Fibroblast of the conjunctiva (primary cell): ENCODE data around the gene FA2H.

Source experiments
- DNase-seq: peaks from one replicate; pipeline ENCODE4 v3.0.0-alpha.2; 2010; ENCODE audit warnings: low read depth

FA2H gene

DNA sequence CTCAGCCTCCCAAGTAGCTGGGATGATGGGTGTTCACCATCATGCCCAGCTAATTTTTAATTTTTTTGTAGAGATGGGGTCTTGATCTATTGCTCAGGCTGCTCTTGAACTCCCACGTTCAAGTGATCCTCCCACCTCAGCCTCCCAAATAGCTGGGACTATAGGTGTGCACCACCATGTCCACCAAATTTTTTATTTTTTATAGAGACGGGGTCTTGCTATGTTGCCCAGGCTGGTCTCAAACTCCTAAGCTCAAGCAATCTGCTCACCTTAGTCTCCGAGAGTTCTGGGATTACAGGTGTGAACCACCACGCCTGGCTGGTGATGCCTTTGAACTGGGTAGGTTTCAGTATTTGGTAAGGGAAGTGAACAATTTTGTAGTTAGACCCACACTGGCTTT, 30.1 kb downstream of the FA2H start:
- DNase-seq: no peak

DNA sequence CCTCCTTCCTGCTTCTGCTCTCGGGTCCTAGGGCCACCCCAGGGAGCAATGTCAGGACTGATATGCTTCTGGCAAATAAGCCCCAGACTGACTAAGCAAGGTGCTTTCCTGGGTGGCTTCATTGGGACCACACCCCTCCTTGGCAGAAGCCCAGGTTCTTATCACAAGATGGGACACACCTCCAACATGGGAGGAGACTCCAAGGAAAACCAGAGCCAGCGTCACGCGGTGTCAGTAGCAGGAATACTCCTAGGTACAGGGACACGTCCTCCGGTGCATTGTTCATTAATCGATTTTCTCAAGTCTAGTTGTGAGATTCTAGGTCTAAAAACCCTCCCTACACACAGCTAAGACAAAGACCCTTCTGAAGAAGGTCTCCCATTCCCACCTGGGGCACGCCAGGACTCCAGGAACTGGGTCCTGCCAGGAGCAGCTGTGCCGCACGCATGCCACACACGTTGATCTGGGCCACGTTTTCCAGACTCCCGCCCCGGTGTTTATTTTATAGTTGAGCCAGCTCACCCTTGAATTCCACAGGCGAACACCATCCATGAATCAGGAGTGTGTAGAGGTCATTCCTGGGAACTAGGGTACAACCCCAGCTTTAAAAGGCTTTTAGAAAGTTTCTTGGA, 30.8 kb downstream of the FA2H start:
- DNase-seq: no peak

DNA sequence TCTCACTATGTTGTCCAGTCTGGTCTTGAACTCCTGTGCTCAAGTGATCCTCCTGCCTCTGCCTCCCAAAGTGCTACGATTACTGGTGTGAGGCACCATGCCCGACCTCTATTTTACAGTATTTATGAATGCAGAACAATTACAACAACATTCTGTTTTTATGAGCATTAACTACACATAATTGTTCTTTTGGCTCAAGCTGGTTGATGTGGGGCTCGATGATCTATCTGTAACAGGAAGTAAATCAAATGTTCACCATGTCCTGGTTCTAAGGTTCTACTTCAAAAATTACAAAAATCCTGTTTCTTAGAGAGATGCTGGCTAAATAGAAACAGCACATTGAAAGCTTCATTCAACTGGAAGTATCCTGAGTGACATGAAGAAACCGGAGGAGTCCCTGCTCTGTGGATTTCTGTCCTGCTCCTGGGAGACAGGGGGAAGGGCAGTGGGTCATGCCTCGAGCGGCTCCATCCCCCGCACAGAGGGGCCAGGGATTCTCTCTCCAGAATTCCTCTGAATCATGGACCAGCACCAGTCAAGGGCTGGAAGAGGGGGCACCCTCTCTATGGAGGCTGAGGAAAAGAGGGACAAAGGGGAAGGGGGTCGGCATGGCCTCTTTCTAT, 31.5 kb downstream of the FA2H start:
- DNase-seq: no peak

DNA sequence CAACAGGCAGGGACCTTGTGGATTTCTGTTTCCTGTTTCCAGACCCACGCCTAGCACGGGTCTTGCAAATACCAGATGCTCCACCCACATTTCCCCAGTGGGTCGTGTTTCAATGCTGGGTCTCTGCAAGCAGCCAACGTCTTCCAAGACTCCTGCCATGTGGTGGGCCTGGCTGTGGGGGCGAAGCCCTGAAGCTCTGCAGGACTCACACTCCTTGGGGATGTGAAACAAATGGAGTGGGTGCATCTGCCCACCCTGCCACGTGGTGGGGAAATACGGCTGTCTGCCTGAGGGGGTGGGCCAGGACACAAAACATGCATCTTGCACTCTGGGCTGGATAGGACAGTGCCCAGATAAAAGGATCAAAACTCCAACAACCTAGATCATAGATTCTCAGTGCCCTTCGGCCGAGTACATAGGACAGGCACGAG, 32.6 kb downstream of the FA2H start:
- no peak for DNase-seq

GRCh38 chr16:74740795-74741304, 33.8 kb downstream of the FA2H start:
- no peak for DNase-seq

GRCh38 chr16:74739275-74739674, 35.3 kb downstream of the FA2H start:
- no peak for DNase-seq

DNA sequence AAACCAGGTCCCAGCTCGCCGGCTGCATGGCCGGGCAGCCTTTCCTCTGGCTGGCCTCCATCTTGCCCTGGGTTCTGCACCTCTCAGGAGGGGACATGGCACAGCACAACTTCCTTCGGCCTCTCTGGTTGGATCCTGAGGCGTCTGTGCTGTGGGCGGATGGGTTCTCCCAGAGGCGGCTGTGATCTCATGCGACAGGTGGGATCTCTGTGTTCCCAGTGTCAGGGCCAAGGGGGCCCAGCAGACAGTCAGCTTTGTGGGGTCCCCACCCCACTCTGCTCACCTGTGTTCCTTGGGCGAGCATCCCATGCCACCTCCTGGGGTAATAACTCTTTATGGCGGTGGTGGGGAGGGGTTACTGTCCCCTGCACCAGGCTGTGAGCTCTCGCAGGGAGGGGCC, 35.8 kb downstream of the FA2H start:
- DNase-seq: no peak

- DNase-seq: no peak
Observed at GRCh38 chr16:74738113-74738541, 36.5 kb downstream of the FA2H start.

DNA sequence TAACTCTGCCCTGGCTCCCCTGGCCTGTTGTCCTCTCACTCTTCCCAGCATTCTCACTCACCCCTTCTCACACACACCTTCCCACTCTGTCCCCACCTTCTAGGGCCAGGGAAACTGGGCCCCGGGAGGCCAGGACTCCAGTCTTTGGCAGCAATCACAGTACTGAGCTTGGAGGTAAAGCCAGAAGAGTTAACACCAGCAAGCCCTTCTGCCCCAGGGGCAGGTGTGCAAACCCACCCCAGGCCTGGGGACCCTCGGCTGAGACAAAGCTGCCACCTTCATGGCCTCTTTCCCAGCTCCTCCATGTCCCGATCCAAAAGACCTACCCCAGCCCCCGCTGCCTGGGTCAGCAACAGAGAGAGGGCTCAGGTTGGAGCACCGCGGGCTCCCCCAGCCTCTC, 37.1 kb downstream of the FA2H start:
- no peak for DNase-seq

- no peak for DNase-seq
Observed at GRCh38 chr16:74736531-74737157, 38.0 kb downstream of the FA2H start.

GRCh38 chr16:74735554-74735953, 39.1 kb downstream of the FA2H start:
- DNase-seq: no peak

- DNase-seq: no peak
Observed at GRCh38 chr16:74735162-74735452, 39.5 kb downstream of the FA2H start.

GRCh38 chr16:74734361-74735161, 40.1 kb downstream of the FA2H start:
- no peak for DNase-seq

GRCh38 chr16:74732707-74733350, 41.8 kb downstream of the FA2H start:
- DNase-seq: no peak

DNA sequence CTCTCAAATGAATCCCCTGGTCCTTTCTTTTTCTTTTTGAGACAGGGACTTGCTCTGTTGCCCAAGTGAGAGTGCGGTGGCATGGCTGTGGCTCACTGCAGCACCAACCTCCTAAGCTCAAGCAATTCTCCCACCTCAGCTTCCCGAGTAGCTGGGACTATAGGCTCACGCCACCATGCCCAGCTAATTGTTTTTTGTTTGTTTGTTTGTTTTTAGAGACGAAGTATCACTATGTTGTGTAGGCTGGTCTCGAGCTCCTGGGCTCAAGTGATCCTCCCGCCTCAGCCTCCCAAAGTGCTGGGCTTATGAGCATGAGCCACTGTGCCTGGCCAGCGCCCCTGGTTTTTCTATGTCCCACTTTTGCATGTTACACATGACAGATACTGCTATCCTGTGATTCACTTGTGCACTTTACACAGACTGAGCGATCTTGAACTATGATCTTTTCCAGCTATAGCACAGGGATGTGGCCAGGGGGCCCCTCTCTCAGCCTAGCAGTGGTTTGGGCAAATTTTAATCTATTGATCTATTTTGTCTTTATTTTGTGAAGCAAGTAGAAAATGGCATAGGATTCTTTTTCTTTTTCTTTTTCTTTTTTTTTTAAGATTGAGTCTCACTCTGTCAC, 42.7 kb downstream of the FA2H start:
- DNase-seq: no peak

GRCh38 chr16:74729783-74730683, 44.6 kb downstream of the FA2H start:
- no peak for DNase-seq

GRCh38 chr16:74727903-74728302, 46.7 kb downstream of the FA2H start:
- no peak for DNase-seq

DNA sequence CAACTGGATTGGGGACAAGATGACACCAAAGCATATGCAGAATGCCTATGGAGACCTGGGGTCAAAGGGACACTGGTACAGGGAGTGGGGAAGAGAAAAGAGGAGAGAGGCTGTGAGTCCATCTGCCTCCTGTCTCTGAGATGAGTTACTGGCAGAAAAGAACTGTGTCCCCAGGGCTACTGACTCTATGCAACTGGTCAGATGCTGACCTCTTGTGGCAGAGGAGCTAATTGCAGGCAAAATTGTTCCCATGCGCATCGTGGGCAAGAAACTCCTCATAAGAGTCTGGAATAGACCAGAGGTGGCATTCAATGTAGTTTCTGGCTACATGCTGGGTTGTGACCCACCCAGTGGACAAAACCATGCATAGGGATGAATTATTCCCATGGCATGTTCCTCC, 47.9 kb downstream of the FA2H start:
- no peak for DNase-seq

DNA sequence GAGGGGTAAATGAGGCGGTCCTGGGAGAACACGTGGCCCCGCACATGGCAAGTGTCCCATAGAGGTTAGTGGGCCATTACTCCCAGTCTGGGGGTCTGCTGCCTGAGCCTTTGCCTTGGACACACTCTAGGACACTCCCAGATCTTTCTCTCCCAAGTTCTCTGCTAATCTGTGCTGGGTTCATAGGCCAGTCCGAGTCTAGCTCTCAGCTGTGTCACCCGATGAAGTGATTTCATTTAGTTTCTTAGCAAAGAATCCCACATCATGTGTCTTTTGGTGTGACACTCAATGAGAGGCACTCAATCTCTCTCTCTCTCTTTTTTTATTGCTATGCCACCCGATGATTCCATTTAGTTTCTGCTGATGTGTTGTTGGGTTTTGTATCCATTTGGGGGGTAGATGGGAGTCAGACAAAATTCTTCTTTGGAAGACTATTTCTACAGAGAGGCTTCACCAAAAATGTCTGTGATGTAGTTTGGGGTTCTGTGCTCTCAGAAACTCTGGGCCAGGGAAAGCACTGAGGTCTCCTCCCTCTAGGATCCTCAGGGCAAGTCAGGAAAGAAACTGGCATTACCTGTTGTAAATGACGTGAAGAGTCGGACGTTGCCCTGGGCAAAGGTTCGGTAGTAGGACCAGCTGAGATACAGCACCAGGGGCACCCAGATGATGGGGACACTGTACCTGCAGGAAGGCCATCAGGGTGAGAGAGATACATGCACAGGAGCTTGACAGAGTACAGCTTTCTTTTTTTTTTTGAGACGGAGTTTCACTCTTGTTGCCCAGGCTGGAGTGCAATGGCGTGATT, 48.8 kb downstream of the FA2H start:
- no peak for DNase-seq
